K562 (cell line): ENCODE data around the gene KAZN. TPM values are rescaled to one million over a fixed set of nuclear protein-coding genes. Genes with fewer than 3 reads are reported as not detected.

ENCODE experiments used
- ATAC-seq: fragments of 200-7000 bp; cut with Tn5 transposase; 3 replicates; pipeline ENCODE4 v1.9.1; 2020; ENCODE audit warnings: moderate library complexity
- BruUV-seq: library from RNA; stranded (reverse); fragments of 400-500 nt; replicated peaks from 2 replicates; lab custom pipeline; 2021; lab: Mats Ljungman, UMichigan
- CTCF ChIA-PET: fragments of 300-600 bp; formaldehyde crosslinking; extraction: SDS; loops from one replicate; lab custom pipeline; 2021; ENCODE audit warnings: low intra/inter-chr PET ratio; lab: Yijun Ruan, JAX
- POLR2A ChIA-PET: fragments of 300-600, 350-650 bp; sonication (Branson Sonifier 250); formaldehyde crosslinking; extraction: SDS; loops from one replicate; lab custom pipeline; 2021; ENCODE audit warnings: antibody characterized with exemption, inconsistent platforms; lab: Yijun Ruan, JAX
- DNase-seq, 4 experiments: peaks; one replicate each; pipeline versions ENCODE4 v3.0.0 to v3.0.0-alpha.2; 2011 to 2018; ENCODE audit warnings: low spot score in 3 of 4, mixed read lengths in 3 of 4; ENCODE audit errors: extremely low read depth in 1 of 4
- FAIRE-seq: peaks from 2 replicates; lab custom pipeline; 2011; peaks lifted over from hg19 to GRCh38; lab: Jason Lieb, UNC
- H2AFZ ChIP-seq: 2 replicates; pipeline ENCODE4 v1.6.0; 2011; ENCODE audit warnings: low read depth, low read length, control low read depth, inconsistent platforms
- H3K27ac ChIP-seq: fragments of 200-600 bp; 3 replicates; pipeline ENCODE4 v1.8.0; 2011; ENCODE audit warnings: low read depth, mild to moderate bottlenecking, control low read depth, inconsistent platforms, low read length, moderate library complexity, mixed read lengths; ENCODE audit errors: extremely low read depth
- H3K27me3 ChIP-seq, 2 experiments: fragments of 300-600 bp in 1 of 2; 2 replicates in 1 of 2; 3 replicates in 1 of 2; pipeline versions ENCODE4 v1.6.0 to v1.8.0; 2011; ENCODE audit warnings: inconsistent platforms in 2 of 2, low read length in 2 of 2, mild to moderate bottlenecking in 1 of 2, mixed read lengths in 1 of 2, moderate library complexity in 1 of 2; ENCODE audit not compliant: control insufficient read depth in 2 of 2, insufficient read depth in 2 of 2
- H3K36me3 ChIP-seq: fragments of 300-600 bp; 3 replicates; pipeline ENCODE4 v1.8.0; 2011; ENCODE audit warnings: mild to moderate bottlenecking, low read length, inconsistent platforms; ENCODE audit not compliant: control insufficient read depth, insufficient read depth
- H3K4me1 ChIP-seq, 2 experiments: fragments of 200-600 bp in 1 of 2; replicated peaks in 1 of 2; 2 replicates in 1 of 2; 3 replicates in 1 of 2; pipeline versions ENCODE4 v1.5.1 to v1.8.0; 2011; ENCODE audit warnings: inconsistent platforms in 2 of 2, low read length in 2 of 2, mild to moderate bottlenecking in 1 of 2, mixed read lengths in 1 of 2, moderate library complexity in 1 of 2; ENCODE audit not compliant: control insufficient read depth in 2 of 2, insufficient read depth in 2 of 2
- H3K4me2 ChIP-seq: 2 replicates; pipeline ENCODE4 v1.6.1; 2011; ENCODE audit warnings: low read length, control low read depth, inconsistent platforms, mixed read lengths; ENCODE audit not compliant: insufficient read depth
- H3K4me3 ChIP-seq: fragments of 200-600 bp; sonication (generic), shearing (Covaris generic); 2 replicates; pipeline ENCODE4 v1.5.1; 2016; ENCODE audit warnings: control low read depth, inconsistent platforms
- H3K79me2 ChIP-seq: fragments of 200-600 bp; 3 replicates; pipeline ENCODE4 v1.8.0; 2011; ENCODE audit warnings: low read length, inconsistent platforms; ENCODE audit not compliant: control insufficient read depth, insufficient read depth
- H3K9ac ChIP-seq, 2 experiments: 2 replicates each; pipeline versions ENCODE4 v1.6.0 to v1.6.1; 2011; ENCODE audit warnings: low read depth in 2 of 2, low read length in 2 of 2, control low read depth in 1 of 2, inconsistent platforms in 1 of 2, mild to moderate bottlenecking in 1 of 2, mixed read lengths in 1 of 2; ENCODE audit not compliant: insufficient read depth in 1 of 2
- H3K9me1 ChIP-seq: one replicate; pipeline ENCODE4 v1.6.0; 2011; ENCODE audit warnings: inconsistent platforms, mild to moderate bottlenecking, low read length, moderate library complexity; ENCODE audit not compliant: control insufficient read depth, insufficient read depth
- H3K9me3 ChIP-seq: replicated peaks from 2 replicates; pipeline ENCODE4 v1.5.1; 2011; ENCODE audit warnings: low read depth, low read length, inconsistent platforms; ENCODE audit not compliant: control insufficient read depth, insufficient read depth
- H4K20me1 ChIP-seq: replicated peaks from 2 replicates; pipeline ENCODE4 v1.6.1; 2011; ENCODE audit warnings: low read length, inconsistent platforms, mixed read lengths; ENCODE audit not compliant: control insufficient read depth, insufficient read depth
- EP400 ChIP-seq: fragments of 450-650 bp; IDR thresholded peaks from 2 replicates; pipeline ENCODE4 v1.6.1; 2017; ENCODE audit warnings: antibody characterized with exemption, mild to moderate bottlenecking, moderate library complexity
- ERF ChIP-seq: fragments of 450-650 bp; formaldehyde crosslinking; IDR thresholded peaks from 2 replicates; pipeline ENCODE4 v1.4.0; 2020; ENCODE audit warnings: mild to moderate bottlenecking, mixed read lengths
- MTA2 ChIP-seq: fragments of 450-650 bp; IDR thresholded peaks from 2 replicates; pipeline ENCODE4 v1.6.1; 2016; ENCODE audit warnings: low read depth
- RBM39 ChIP-seq: fragments of 200-400 bp; formaldehyde crosslinking; optimal IDR thresholded peaks from 2 replicates; pipeline ENCODE3; 2018; ENCODE audit warnings: low read depth, low read length
- ZNF507 ChIP-seq: conservative IDR thresholded peaks from 2 replicates; pipeline ENCODE4 v1.6.1; 2017; ENCODE audit warnings: missing genetic modification characterization, missing compliant biosample characterization
- WGBS: fragments of 100-300 bp; shearing (Covaris generic); methylation state at CpG from one replicate; pipeline ENCODE4 v1.1.6; 2016; ENCODE audit warnings: low coverage, mixed read lengths; ENCODE audit not compliant: insufficient coverage; ENCODE audit errors: missing lambda C conversion rate; 5-methylcytosine and 5-hydroxymethylcytosine counted together
- in situ Hi-C: fragments of 300-500 bp; cut with MboI; formaldehyde crosslinking; loops from 4 replicates; pipeline ENCODE4 v1.15.0; 2018; ENCODE audit warnings: inconsistent platforms, mixed read lengths
- intact Hi-C: fragments of 100-400 bp; cut with micrococcal nuclease; formaldehyde crosslinking; loops from 2 replicates; pipeline ENCODE4 v1.14.2; 2022
- polyA plus RNA-seq, 8 experiments: library from polyadenylated mRNA; depleted of rRNA in 4 of 8; stranded (reverse) in 5 of 8; unstranded in 3 of 8; fragments of >200 nt; fragmentation: Nextera tagmentation in 2 of 8; fragmentation: Illumina TruSeq in 1 of 8; extraction: Ambion mirVana in 2 of 8; extraction: Trizol in 1 of 8; gene quantifications; 2 replicates each; pipeline versions ENCODE4 v1.2.1 to v1.2.3, GENCODE V29; 2011 to 2014; ENCODE audit warnings: inconsistent platforms in 1 of 8, missing spikeins in 1 of 8
- total RNA-seq, 7 experiments: library from RNA; depleted of rRNA in 6 of 7; stranded (reverse); fragments of >200 nt in 6 of 7; fragmentation: Illumina TruSeq in 2 of 7; extraction: Trizol in 2 of 7; gene quantifications; 2 replicates each; pipeline versions ENCODE4 v1.2.1 to v1.2.3, GENCODE V29; 2011 to 2021; ENCODE audit warnings: low replicate concordance in 1 of 7
- TF ChIP-seq, protein P1 (sequence below): fragments of 250-450 bp; sonication (Bioruptor Pico); IDR thresholded peaks from 2 replicates; pipeline ENCODE4 v1.5.0; 2021; ENCODE audit warnings: mild to moderate bottlenecking, moderate library complexity
- TF ChIP-seq, protein P2 (sequence below): fragments of 250-450 bp; sonication (Bioruptor Pico); IDR thresholded peaks from 2 replicates; pipeline ENCODE4 v1.8.0; 2022; ENCODE audit warnings: inconsistent platforms

The KAZN gene
- total and polyA plus RNA-seq, 9 of the 15 experiments (the other 6 are each of a cell fraction or from before 2014, with no cell fraction given) = 2.1 to 21.6 (median 5.4) TPM

DNA sequence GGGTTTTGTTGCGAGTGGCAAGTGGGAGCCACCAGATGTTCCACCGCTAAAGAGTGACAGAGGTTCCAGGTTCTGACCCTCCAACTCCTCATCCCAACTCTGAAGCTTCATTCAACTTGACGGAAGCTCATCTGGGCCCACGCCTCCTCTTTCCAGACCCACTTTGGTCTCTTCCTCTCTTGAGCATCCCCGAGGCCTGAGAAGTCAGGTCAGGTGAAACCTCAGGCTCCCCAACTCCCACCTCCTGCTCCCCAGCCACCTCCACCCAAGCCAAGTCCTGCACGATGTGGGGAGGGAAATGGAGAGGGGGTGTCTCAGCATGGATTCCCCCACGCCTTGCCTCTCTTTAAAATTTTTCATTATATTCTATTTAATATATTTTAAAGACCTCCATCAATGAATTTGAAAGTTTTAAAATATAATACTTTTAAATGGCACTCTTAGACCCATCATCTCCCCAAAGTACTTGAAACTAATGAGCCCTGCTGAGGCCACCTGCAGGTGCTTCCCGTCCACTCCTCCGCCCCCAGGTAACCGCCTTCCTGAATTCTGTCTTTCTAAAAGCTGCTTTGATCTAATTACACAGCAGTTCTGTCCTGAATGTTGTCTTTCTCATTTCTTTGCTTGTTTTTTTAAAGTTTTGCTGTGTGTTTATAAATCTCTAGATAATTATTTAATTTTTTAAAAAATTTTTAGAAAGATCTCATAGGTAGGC, 238.1 kb downstream of the KAZN start:
- no peak for FAIRE-seq

More for the DNA sequence above, 238.1 kb downstream of the KAZN start:
- Histone ChIP-seq H3K4me3 (no peak overlapping the region), H3K27me3 (peaks cover 0 to 3% of the 10 kb centered on the region in 2 experiments; a peak in 2 of 5 replicates), H3K79me2 (no peaks in the 10 kb centered on the region), H3K9me3 (peaks cover 5% of the 10 kb centered on the region), H3K9me1 (no peaks in the 10 kb centered on the region), H4K20me1 (no peaks in the 10 kb centered on the region), H3K36me3 (no peaks in the 10 kb centered on the region), H3K9ac (peak overlapping the region in 1 of 2 experiments; percentile 57; a peak in 1 of 4 replicates), H3K4me2 (no peak overlapping the region), H2AFZ (no peak overlapping the region; the same call in 1 of the 2 replicates), H3K4me1 (peaks cover 0 to 13% of the 10 kb centered on the region in 2 experiments; a peak in 3 of 5 replicates), H3K27ac (no peak overlapping the region)
- TF ChIP-seq RBM39 (no peak), EP400 (no peak), ZNF507 (tag) (no peak), MTA2 (no peak), ERF (CRISPR knock-in tag) (no peak)
- TF ChIP-seq, protein P1, sequence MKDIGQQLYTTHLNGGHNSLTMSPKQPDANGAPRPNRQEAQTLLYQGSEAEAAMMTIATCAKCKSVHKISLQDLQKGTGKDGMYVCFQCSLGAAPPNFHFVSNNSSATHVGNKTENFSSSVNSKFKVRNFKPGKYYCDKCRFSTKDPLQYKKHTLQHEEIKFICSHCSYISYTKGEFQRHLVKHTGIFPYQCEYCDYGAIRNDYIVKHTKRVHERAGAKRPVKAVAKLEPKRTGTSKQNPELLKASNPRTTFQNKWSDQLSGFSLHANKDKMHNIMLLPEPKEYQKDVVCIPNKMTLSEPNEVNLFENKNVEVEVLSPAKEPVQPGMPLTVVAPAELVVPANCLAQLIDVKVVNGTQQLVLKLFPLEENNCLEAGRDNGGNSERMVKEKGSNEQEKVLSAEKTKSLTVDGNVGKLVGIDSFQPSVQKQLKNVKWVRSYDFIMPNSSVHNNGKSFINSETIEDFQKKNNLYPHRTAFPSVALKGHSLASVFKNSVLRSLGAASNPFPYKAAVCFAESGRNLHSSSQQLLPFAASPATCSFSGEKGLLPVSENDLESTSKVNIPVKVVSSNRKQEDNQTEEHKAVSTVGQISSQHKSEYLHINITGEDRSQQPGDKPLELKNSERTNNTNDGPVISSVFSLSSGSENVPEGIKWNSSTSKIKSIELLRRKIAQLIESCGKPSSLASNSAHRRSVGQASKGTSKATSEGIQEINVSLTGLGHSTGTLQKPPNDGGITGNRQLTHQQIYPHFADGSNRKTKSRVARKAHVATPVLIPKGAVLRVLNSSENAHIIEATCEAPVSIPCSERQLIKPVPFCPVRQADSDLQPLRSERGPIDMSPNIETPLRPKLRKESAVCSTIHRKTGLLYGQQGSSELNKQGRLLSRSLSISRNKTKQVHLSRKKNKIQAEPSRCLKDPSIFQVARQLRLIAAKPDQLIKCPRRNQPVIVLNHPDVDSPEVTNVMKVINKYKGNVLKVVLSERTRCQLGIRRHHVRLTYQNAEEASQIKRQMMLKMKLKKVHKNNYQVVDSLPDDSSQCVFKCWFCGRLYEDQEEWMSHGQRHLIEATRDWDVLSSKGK (CRISPR knock-in tag) = no peak
- TF ChIP-seq, protein P2, sequence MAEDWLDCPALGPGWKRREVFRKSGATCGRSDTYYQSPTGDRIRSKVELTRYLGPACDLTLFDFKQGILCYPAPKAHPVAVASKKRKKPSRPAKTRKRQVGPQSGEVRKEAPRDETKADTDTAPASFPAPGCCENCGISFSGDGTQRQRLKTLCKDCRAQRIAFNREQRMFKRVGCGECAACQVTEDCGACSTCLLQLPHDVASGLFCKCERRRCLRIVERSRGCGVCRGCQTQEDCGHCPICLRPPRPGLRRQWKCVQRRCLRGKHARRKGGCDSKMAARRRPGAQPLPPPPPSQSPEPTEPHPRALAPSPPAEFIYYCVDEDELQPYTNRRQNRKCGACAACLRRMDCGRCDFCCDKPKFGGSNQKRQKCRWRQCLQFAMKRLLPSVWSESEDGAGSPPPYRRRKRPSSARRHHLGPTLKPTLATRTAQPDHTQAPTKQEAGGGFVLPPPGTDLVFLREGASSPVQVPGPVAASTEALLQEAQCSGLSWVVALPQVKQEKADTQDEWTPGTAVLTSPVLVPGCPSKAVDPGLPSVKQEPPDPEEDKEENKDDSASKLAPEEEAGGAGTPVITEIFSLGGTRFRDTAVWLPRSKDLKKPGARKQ (CRISPR knock-in tag) = no peak
- BruUV-seq = no TSS peak
- intact Hi-C loops = no loop called here
- 41% methylated on average over 10 of the region's 10 CpGs for WGBS
- no peak for DNase-seq
- ChIA-PET CTCF (no interaction called here), POLR2A (no interaction called here)
- in situ Hi-C loops = no loop called here
- ATAC-seq = no peak
